ENCODE data around the gene RFWD3. TPM values are rescaled to one million over a fixed set of nuclear protein-coding genes. Genes with fewer than 3 reads are reported as not detected.

The RFWD3 gene
- total and polyA plus RNA-seq, 9 donors: 8.2 to 25.0 (median 15.8) TPM

DNA sequence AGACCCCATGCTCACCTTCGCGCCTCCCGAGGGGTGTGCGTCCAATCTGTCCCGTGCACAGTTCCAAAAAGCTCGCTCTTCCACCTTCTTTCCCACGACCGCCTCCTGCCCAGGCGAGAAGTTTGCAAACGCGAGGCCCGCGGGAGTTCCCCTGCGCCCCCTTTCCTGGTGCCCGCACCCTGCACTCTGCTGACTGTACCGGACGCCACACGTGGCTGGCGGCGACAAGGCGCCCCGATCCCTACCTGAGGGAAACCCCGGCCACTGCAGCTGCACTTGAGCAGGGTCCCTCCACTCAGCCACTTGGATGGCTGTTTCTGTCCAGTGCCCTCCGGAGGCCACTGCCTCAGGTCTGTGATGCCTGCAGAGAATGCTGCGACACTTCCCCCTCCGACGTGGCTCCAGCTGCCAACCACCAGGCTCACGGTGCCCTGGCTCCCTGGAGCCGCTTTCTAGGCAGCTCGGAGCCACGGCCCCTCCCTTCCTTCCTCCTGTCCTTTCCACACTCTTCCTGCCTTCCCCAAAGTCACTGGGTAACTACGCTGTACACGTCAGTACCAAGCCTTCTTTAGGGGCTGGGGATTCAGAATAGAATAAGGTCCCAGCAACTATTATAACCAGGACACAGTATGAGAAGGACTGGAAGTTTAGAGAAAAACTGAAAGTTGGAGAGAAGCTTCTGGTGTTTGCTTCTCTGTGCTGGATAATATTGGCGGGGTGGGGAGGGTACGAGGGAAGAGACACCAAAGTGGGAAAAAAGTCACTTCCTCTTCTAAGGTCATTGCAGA lies 34.0 kb upstream of the RFWD3 start, which contains the start of gene MLKL:
Gene MLKL (minus strand): TSS at position 425 of the 788 bp plus-strand sequence. CDS start 5,105 bp downstream, outside the sequence.
- intact Hi-C loops (cut with DNase I): loop anchor here in 1 of 4 donors (10.0 kb wide), 1 partner anchor 414 kb away; the partner anchor contains the start of gene LDHD

DNA sequence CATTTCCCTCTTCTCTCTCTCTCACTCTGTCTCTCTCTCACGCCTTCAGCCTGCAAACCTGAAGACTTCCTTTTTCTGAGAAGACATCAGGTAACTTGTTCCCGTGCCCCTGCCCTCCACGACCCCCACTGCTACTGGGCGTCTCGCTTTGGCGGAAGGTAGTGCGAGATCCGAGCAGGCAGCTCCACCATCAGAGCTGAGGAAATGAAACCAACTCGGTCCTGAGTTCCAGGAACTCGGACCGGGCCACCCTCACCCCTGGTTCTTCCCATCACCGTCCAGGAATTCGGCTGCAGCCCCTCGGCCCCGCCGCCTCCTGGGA lies 33.4 kb upstream of the RFWD3 start:
- intact Hi-C loops (cut with DNase I): loop anchor here in 1 of 4 donors (10.0 kb wide), 1 partner anchor 415 kb away; the partner anchor contains the start of gene LDHD
- no peak for DNase-seq

More for the DNA sequence above, 34.0 kb upstream of the RFWD3 start, which contains the start of gene MLKL:
- no peaks in the 10 kb centered on the region for H3K4me1 ChIP-seq (ENCODE audit: insufficient read depth)
- H3K27me3 ChIP-seq: no peaks in the 10 kb centered on the region
- H3K9me3 ChIP-seq: no peaks in the 10 kb centered on the region
- H3K4me3 ChIP-seq: peak within 1 kb of the TSS; percentile 67
- no peaks in the 10 kb centered on the region for H3K36me3 ChIP-seq
- no peak for TF ChIP-seq EP300 (IDR thresholded peaks at IDR 0.05)
- TF ChIP-seq, protein P1, sequence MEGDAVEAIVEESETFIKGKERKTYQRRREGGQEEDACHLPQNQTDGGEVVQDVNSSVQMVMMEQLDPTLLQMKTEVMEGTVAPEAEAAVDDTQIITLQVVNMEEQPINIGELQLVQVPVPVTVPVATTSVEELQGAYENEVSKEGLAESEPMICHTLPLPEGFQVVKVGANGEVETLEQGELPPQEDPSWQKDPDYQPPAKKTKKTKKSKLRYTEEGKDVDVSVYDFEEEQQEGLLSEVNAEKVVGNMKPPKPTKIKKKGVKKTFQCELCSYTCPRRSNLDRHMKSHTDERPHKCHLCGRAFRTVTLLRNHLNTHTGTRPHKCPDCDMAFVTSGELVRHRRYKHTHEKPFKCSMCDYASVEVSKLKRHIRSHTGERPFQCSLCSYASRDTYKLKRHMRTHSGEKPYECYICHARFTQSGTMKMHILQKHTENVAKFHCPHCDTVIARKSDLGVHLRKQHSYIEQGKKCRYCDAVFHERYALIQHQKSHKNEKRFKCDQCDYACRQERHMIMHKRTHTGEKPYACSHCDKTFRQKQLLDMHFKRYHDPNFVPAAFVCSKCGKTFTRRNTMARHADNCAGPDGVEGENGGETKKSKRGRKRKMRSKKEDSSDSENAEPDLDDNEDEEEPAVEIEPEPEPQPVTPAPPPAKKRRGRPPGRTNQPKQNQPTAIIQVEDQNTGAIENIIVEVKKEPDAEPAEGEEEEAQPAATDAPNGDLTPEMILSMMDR (IDR thresholded peaks at IDR 0.05): no peak
- no peak for TF ChIP-seq POLR2A (IDR thresholded peaks at IDR 0.05)
- peak within 1 kb of the TSS; percentile 7 to 38 for H3K27ac ChIP-seq
- WGBS, 3 donors: 1 to 5% (median 2%) methylated on average over 35 of the region's 35 CpGs
- DNase-seq: peak in 1 of 5 donors; percentile 36

DNA sequence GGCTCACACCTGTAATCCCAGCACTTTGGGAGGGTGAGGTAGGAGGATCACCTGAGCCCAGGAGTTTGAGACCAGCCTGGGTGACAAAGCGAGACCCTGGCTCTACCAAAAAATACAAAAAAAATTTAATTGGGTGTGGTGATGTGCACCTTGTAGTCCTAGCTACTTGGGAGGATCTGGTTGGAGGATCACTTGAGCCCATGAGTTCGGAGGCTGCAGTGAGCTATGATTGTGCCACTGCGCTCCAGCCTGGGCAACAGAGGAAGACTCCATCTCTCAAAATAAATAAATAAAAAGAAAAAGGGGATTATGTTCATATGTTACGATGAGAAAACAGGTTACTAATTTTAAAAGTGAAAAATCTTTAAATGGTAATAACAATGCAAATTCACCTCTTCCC lies 33.0 kb upstream of the RFWD3 start:
- DNase-seq: no peak
- peak overlapping the region; percentile 67 for H3K4me3 ChIP-seq
- no peak overlapping the region for H3K27ac ChIP-seq
- H3K36me3 ChIP-seq: no peaks in the 10 kb centered on the region
- H3K4me1 ChIP-seq (ENCODE audit: insufficient read depth): no peaks in the 10 kb centered on the region
- intact Hi-C loops (cut with DNase I): loop anchor here in 1 of 4 donors (10.0 kb wide), 1 partner anchor 415 kb away; the partner anchor contains the start of gene LDHD
- H3K9me3 ChIP-seq: no peaks in the 10 kb centered on the region
- H3K27me3 ChIP-seq: no peaks in the 10 kb centered on the region
- WGBS, 3 donors: 61 to 76% (median 69%) methylated on average over 4 of the region's 4 CpGs
- TF ChIP-seq POLR2A (IDR thresholded peaks at IDR 0.05) (no peak), EP300 (IDR thresholded peaks at IDR 0.05) (no peak)
- TF ChIP-seq, protein P1 (IDR thresholded peaks at IDR 0.05): no peak

More for the DNA sequence above, 33.4 kb upstream of the RFWD3 start:
- no peaks in the 10 kb centered on the region for H3K4me1 ChIP-seq (ENCODE audit: insufficient read depth)
- WGBS, 3 donors: 1 to 4% (median 1%) methylated on average over 16 of the region's 16 CpGs
- TF ChIP-seq, protein P1 (IDR thresholded peaks at IDR 0.05): no peak
- TF ChIP-seq EP300 (IDR thresholded peaks at IDR 0.05) (no peak), POLR2A (IDR thresholded peaks at IDR 0.05) (no peak)
- H3K27ac ChIP-seq: peak overlapping the region; percentile 7 to 38
- no peaks in the 10 kb centered on the region for H3K9me3 ChIP-seq
- peak overlapping the region; percentile 67 for H3K4me3 ChIP-seq
- no peaks in the 10 kb centered on the region for H3K36me3 ChIP-seq
- H3K27me3 ChIP-seq: no peaks in the 10 kb centered on the region

DNA sequence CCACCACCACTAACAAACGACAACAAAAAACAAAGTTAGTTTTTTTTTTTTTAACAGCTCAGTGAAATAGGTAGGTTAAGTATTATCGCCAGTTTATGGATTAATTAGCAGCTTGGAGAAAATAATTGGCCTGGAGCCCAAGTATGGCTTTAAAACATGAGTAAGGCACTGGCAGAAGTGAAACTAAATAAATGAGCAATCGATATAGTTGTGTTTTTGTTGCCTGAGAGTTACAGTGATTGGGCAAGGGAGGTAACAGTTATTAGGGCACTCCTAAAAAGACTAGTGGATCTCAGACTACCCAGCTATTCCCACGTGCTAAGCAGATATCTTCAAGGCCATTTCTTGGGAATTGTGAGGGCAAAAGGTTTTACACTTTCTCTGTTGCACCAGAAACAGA lies 31.5 kb upstream of the RFWD3 start:
- 51 to 69% (median 59%) methylated on average over 4 of the region's 4 CpGs for WGBS, 3 donors

More for the DNA sequence above, 31.5 kb upstream of the RFWD3 start:
- Histone ChIP-seq H3K4me1 (ENCODE audit: insufficient read depth) (no peaks in the 10 kb centered on the region), H3K4me3 (no peak overlapping the region), H3K27me3 (no peaks in the 10 kb centered on the region), H3K27ac (no peak overlapping the region), H3K9me3 (no peaks in the 10 kb centered on the region), H3K36me3 (no peaks in the 10 kb centered on the region)
- no peak for DNase-seq
- TF ChIP-seq, protein P1 (IDR thresholded peaks at IDR 0.05): no peak
- TF ChIP-seq EP300 (IDR thresholded peaks at IDR 0.05) (no peak), POLR2A (IDR thresholded peaks at IDR 0.05) (no peak)
- intact Hi-C loops (cut with DNase I): no loop called here
